GM21447 (cell line): ENCODE results near the gene CNTN2.
A peak's percentile ranks its signal among the peaks of the same experiment; 100 is the strongest.

Source experiments
- ATAC-seq: cut with Tn5 transposase; IDR thresholded peaks from one replicate; pipeline ENCODE4 v1.9.1; 2021; ENCODE audit not compliant: unreplicated experiment

Gene CNTN2

DNA sequence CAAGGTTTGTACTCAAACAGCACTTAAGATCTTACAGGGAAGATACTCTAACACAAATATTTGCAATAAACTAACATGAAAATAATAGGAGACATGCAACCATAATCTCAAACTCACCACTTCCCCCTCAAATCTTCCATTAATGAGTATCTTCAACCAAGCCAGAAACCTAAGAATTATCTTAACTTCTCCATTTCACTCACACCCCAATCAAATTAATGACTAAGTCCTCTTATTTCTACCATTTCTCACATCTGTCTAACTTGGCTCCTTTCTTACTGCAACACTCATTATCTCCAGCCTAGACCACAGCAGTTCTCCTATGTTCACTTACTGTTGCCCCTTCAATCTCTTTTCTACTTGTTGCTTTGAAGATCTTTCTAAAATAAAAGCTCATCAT, 68.3 kb downstream of the CNTN2 start:
- no peak for ATAC-seq

DNA sequence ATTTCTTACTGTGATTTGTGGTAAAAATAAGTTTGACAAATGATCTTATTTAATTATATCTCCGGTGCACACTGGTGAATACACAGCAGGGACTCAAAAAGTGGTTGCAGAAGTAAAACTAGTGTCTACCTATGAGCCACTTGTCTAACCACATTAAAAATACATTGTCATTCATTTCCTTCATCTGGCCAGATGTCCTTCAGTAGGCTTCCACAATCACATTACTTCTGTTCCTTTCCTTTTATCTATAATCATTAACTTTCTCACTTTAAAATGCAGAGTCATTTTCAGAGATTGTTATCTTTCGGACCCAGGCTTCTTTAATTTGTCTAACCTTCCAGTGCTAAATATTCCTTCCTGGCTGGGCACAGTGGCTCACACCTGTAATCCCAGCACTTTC, 75.7 kb downstream of the CNTN2 start:
- no peak for ATAC-seq

DNA sequence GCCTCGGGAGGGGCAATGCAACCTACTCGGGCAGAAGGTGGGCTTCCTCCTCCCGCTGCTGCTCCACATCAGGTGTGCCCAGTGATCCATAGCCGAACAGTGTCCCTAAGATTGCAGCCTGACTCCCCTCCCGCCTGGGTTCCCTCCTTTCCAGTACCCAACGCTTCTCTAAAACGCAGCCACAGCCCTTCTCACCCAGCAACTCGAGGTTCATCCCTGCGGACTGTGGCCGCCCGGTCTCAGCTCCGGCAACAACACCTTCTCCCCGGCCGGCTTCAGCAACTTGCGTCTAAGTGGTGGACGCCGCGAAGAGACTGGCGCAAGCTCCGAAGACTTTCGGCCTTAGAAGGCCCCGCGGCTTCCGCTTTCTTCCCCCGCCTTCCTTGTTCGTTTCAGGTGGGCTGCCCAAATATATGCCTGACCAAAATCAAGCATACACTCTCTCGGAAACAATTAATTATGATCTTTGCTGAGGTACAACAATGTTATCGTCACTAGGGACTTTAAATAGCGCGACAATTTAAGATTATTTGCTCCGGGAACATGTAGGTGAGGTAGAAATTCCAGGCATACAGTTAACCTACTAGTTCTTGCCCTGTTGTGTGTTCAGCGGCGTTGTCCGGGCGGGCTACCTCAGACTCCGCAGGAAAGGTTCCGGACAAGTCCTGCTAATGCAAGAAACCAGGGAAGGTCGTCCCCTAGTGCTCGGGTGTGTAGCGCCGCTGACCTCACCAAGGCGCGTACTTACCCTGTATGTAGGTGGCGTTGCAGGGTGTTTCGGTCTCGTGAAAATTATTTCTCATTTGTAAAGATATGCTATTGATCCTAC, 78.9 kb downstream of the CNTN2 start, which contains the start of gene RBBP5:
Gene RBBP5, minus strand, starts transcription at position 319 of the 829 bp plus-strand sequence. Its CDS starts 105 bp downstream, at position 214.
- peak; percentile 96 for ATAC-seq

DNA sequence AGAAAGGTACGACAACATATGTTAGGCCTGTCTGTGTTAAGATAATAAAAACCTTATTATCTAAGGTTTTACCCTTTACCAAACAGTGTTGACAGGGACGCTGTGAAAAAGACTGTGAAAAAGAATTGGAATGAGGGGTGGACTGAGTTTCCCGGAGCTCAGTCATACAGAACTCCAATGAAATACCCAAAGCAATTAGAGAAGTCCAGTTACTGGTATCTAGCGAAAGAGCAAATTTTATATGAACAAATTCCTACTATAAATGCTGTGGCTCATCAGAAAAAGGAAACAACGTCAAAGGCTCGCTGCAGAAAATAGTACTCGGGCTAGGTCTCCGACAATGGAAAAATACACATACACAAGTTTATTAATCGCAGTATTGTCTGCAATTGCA, 79.5 kb downstream of the CNTN2 start:
- ATAC-seq = no peak

DNA sequence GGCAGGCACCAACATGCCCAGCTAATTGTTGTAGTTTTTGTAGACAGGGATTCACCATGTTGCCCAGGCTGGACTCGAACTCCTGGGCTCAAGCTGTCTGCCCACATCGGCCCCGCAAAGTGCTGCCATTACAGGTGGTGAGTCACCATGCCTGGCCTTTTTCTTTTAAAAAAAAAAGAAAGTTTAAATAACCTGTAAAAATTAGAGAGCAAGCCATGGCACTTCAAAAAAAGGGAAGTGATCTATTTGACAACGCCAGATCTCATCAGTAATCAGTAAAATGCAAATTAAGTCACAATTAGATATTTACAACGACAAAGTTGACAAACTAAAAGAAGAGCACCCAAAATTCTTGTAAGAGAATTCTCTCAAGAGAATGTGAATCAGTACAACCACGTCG, 81.7 kb downstream of the CNTN2 start:
- no peak for ATAC-seq

DNA sequence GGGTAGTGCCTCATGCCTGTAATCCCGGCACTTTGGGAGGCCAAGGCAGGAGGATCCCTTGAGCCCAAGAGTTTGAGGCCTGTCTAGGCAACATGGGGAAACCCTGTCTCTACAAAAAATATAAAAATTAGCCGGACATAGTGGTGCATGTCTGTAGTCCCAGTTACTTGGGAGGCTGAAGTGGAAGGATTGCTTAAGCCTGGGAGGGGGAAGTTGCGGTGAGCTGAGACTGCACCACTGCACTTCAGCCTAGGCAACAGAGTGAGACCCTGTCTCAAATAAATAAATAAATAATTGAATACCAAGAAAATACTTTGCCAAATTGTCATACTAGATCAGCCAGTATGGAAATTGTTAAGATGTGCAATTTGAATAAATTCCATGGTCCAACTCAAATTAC, 84.6 kb downstream of the CNTN2 start:
- ATAC-seq = no peak
